ENCODE data around the gene AIFM3. TPM values are rescaled to one million over a fixed set of nuclear protein-coding genes. Genes with fewer than 3 reads are reported as not detected.

AIFM3 gene
- total RNA-seq, 1 donor from 2014 or later, result 2.6 TPM

GRCh38 chr22:21014202-21014725, 47.2 kb downstream of the AIFM3 start:
- Mint-ChIP-seq H3K27me3 (no peaks in the 10 kb centered on the region), H3K36me3 (no peaks in the 10 kb centered on the region), H3K27ac (peak overlapping the region; percentile 80), H3K9me3 (no peaks in the 10 kb centered on the region), H3K4me3 (peak overlapping the region; percentile 91), H3K4me1 (ENCODE audit: unreplicated experiment) (peaks cover 22% of the 10 kb centered on the region)
- TF ChIP-seq CTCF (conservative IDR thresholded peaks at IDR 0.05), result no peak
- DNase-seq (ENCODE audit: extremely low spot score, unreplicated experiment), result peak; percentile 93

GRCh38 chr22:21014726-21015465, 47.8 kb downstream of the AIFM3 start, which contains the start of gene P2RX6:
P2RX6 (plus strand) TSS chr22:21015165; CDS start chr22:21015175, 10 bp downstream.
- Mint-ChIP-seq H3K27ac (peak within 1 kb of the TSS; percentile 80), H3K27me3 (no peaks in the 10 kb centered on the region), H3K4me3 (peak within 1 kb of the TSS; percentile 91), H3K4me1 (ENCODE audit: unreplicated experiment) (peaks cover 22% of the 10 kb centered on the region), H3K36me3 (no peaks in the 10 kb centered on the region), H3K9me3 (no peaks in the 10 kb centered on the region)
- no peak for TF ChIP-seq CTCF (conservative IDR thresholded peaks at IDR 0.05)
- peak; percentile 74 for DNase-seq (ENCODE audit: extremely low spot score, unreplicated experiment)

- Mint-ChIP-seq H3K4me3 (peak overlapping the region; percentile 91), H3K36me3 (no peaks in the 10 kb centered on the region), H3K9me3 (no peaks in the 10 kb centered on the region), H3K4me1 (ENCODE audit: unreplicated experiment) (peaks cover 22% of the 10 kb centered on the region), H3K27ac (peak overlapping the region; percentile 80), H3K27me3 (no peaks in the 10 kb centered on the region)
- no peak for DNase-seq (ENCODE audit: extremely low spot score, unreplicated experiment)
- no peak for TF ChIP-seq CTCF (conservative IDR thresholded peaks at IDR 0.05)
These were observed 48.5 kb downstream of the AIFM3 start for GRCh38 chr22:21015466-21016006.

GRCh38 chr22:21016644-21017420, 49.8 kb downstream of the AIFM3 start:
- H3K4me3 Mint-ChIP-seq, result peak overlapping the region; percentile 54
- no peaks in the 10 kb centered on the region for H3K27me3 Mint-ChIP-seq
- H3K9me3 Mint-ChIP-seq, result no peaks in the 10 kb centered on the region
- no peak for DNase-seq (ENCODE audit: extremely low spot score, unreplicated experiment)
- no peaks in the 10 kb centered on the region for H3K36me3 Mint-ChIP-seq
- peak overlapping the region; percentile 27 for H3K27ac Mint-ChIP-seq
- peaks cover 22% of the 10 kb centered on the region for H3K4me1 Mint-ChIP-seq (ENCODE audit: unreplicated experiment)
- TF ChIP-seq CTCF (conservative IDR thresholded peaks at IDR 0.05), result no peak

- Mint-ChIP-seq H3K27ac (no peak overlapping the region), H3K27me3 (no peaks in the 10 kb centered on the region), H3K4me1 (ENCODE audit: unreplicated experiment) (peaks cover 18% of the 10 kb centered on the region), H3K36me3 (no peaks in the 10 kb centered on the region), H3K9me3 (no peaks in the 10 kb centered on the region), H3K4me3 (no peak overlapping the region)
- TF ChIP-seq CTCF (conservative IDR thresholded peaks at IDR 0.05), result no peak
- DNase-seq (ENCODE audit: extremely low spot score, unreplicated experiment), result no peak
These were observed 51.3 kb downstream of the AIFM3 start for GRCh38 chr22:21018314-21018713.

Data from type B pancreatic cell (in vitro differentiated cells).